ENCODE data around the gene TRMT5.

DNA sequence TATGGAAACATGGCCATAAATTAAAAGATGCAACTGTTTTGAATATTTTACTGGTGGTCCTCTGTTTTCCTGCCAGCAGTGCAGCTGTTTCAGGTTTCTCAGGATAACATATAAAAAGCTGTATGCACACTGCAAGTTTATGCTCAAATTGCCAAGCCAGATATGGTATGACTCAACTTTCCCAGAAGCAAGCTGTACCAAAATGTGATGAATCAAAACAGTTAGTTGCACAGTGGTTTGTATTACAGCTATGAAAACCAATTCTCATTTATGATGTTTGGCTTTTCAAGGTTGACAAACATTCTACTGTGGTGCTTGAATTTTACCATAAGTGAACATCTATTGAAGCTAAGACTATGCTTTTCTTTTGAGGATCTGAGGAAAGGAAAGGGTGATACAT lies 15.5 kb downstream of the TRMT5 start:
- TF ChIP-seq, protein P1, sequence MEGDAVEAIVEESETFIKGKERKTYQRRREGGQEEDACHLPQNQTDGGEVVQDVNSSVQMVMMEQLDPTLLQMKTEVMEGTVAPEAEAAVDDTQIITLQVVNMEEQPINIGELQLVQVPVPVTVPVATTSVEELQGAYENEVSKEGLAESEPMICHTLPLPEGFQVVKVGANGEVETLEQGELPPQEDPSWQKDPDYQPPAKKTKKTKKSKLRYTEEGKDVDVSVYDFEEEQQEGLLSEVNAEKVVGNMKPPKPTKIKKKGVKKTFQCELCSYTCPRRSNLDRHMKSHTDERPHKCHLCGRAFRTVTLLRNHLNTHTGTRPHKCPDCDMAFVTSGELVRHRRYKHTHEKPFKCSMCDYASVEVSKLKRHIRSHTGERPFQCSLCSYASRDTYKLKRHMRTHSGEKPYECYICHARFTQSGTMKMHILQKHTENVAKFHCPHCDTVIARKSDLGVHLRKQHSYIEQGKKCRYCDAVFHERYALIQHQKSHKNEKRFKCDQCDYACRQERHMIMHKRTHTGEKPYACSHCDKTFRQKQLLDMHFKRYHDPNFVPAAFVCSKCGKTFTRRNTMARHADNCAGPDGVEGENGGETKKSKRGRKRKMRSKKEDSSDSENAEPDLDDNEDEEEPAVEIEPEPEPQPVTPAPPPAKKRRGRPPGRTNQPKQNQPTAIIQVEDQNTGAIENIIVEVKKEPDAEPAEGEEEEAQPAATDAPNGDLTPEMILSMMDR (conservative IDR thresholded peaks at IDR 0.05) = no peak
- no peak for TF ChIP-seq ZFX (IDR thresholded peaks at IDR 0.05)

Data from C4-2B (cell line).